ENCODE measurements around the gene SLC22A17.
"Not testable (repeated sequence)": the region's sequence is repeated elsewhere in the genome, so short reads cannot be mapped to it uniquely, and the experiment has no call there.

The SLC22A17 gene

GRCh38 chr14:23396126-23396525 lies 43.4 kb upstream of the SLC22A17 start:
- no peak overlapping the region for H3K27ac ChIP-seq (ENCODE audit: low read depth, low read length)
- no peaks in the 10 kb centered on the region for H3K79me2 ChIP-seq (ENCODE audit: control insufficient read depth, low read length)
- H3K36me3 ChIP-seq (ENCODE audit: control insufficient read depth, low read length): no peaks in the 10 kb centered on the region
- H3K9me3 ChIP-seq (ENCODE audit: control insufficient read depth, insufficient read depth, low read length): no peaks in the 10 kb centered on the region
- no peaks in the 10 kb centered on the region for H3K27me3 ChIP-seq (ENCODE audit: control insufficient read depth, low read length)
- H4K20me1 ChIP-seq (ENCODE audit: control insufficient read depth, insufficient read depth, low read depth, low read length): no peaks in the 10 kb centered on the region
- H3K4me2 ChIP-seq (ENCODE audit: low read length): no peak overlapping the region
- H3K4me1 ChIP-seq (ENCODE audit: control insufficient read depth, low read length): no peaks in the 10 kb centered on the region
- no peaks in the 10 kb centered on the region for H3K9me2 ChIP-seq (replicated peaks; ENCODE audit: control insufficient read depth, low read length)
- no peak for TF ChIP-seq CTCF (IDR thresholded peaks at IDR 0.05; ENCODE audit: low read depth, low read length, poor library complexity, severe bottlenecking)
- no peak for TF ChIP-seq EZH2phosphoT487 (IDR thresholded peaks at IDR 0.05; ENCODE audit: borderline replicate concordance, low read length)
- H3K4me3 ChIP-seq (ENCODE audit: low read length): no peak overlapping the region
- no peaks in the 10 kb centered on the region for H3F3A ChIP-seq (ENCODE audit: control insufficient read depth, insufficient read depth)

DNA sequence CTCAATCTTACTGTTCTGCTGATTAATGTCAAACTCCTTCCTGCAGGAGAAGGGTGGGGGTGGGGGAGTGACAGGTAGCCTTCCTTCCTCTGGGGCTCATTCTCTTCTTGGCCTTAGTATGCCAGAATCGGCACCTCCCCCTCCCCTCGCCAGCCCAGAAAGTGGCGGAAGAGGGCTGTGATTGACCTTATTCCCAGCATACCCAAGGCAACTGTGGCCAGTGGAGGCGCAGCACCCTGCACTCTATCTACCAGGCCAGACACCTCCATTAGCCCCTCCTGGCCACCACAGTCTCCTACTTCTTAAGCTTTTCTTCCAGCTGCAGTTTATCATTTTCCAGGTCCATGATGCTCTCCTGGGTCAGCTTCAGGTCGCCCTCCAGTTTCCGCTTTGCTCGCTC lies 39.9 kb upstream of the SLC22A17 start:
- Histone ChIP-seq H4K20me1 (ENCODE audit: control insufficient read depth, insufficient read depth, low read depth, low read length) (no peaks in the 10 kb centered on the region), H3K36me3 (ENCODE audit: control insufficient read depth, low read length) (no peaks in the 10 kb centered on the region), H3K27me3 (ENCODE audit: control insufficient read depth, low read length) (no peaks in the 10 kb centered on the region)

GRCh38 chr14:23389871-23390270 lies 37.2 kb upstream of the SLC22A17 start:
- not testable (repeated sequence) for H3K27ac ChIP-seq (ENCODE audit: low read depth, low read length); H3K4me3 ChIP-seq (ENCODE audit: low read length); H3K9me3 ChIP-seq (ENCODE audit: control insufficient read depth, insufficient read depth, low read length); H3K36me3 ChIP-seq (ENCODE audit: control insufficient read depth, low read length); H3K27me3 ChIP-seq (ENCODE audit: control insufficient read depth, low read length); H3K4me2 ChIP-seq (ENCODE audit: low read length); H3K4me1 ChIP-seq (ENCODE audit: control insufficient read depth, low read length); H4K20me1 ChIP-seq (ENCODE audit: control insufficient read depth, insufficient read depth, low read depth, low read length); H3F3A ChIP-seq (ENCODE audit: control insufficient read depth, insufficient read depth); H3K79me2 ChIP-seq (ENCODE audit: control insufficient read depth, low read length); H3K9me2 ChIP-seq (replicated peaks; ENCODE audit: control insufficient read depth, low read length)

More for the DNA sequence above, 39.9 kb upstream of the SLC22A17 start:
- no peaks in the 10 kb centered on the region for H3K79me2 ChIP-seq (ENCODE audit: control insufficient read depth, low read length)
- H3K4me1 ChIP-seq (ENCODE audit: control insufficient read depth, low read length): no peaks in the 10 kb centered on the region
- H3K9me2 ChIP-seq (replicated peaks; ENCODE audit: control insufficient read depth, low read length): no peaks in the 10 kb centered on the region
- H3K4me3 ChIP-seq (ENCODE audit: low read length): no peak overlapping the region
- no peak for TF ChIP-seq EZH2phosphoT487 (IDR thresholded peaks at IDR 0.05; ENCODE audit: borderline replicate concordance, low read length)
- H3K4me2 ChIP-seq (ENCODE audit: low read length): no peak overlapping the region
- no peaks in the 10 kb centered on the region for H3F3A ChIP-seq (ENCODE audit: control insufficient read depth, insufficient read depth)
- H3K27ac ChIP-seq (ENCODE audit: low read depth, low read length): no peak overlapping the region
- H3K9me3 ChIP-seq (ENCODE audit: control insufficient read depth, insufficient read depth, low read length): no peaks in the 10 kb centered on the region

DNA sequence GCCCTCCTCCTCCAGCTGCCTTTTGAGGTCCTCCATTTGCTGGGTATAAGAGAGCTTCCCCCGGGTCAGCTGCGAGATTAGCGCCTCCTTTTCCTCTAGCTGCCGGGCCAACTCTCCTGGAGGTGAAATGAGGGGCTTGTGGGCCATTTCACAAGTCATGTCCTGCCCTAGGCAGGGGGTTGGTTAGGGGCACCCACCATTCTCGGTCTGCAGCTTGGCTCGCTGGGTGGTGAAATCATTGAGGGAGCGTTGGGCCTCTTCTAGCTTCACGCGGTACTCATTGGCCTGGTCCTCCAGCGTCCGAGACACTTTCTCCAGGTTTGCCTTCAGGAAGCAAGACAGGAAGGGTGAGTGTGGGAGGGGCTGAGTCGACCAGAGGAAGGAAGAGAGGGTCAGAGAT lies 36.7 kb upstream of the SLC22A17 start:
- no peak overlapping the region for H3K4me3 ChIP-seq (ENCODE audit: low read length)

More for the DNA sequence above, 36.7 kb upstream of the SLC22A17 start:
- Histone ChIP-seq H3K9me3 (ENCODE audit: control insufficient read depth, insufficient read depth, low read length) (no peaks in the 10 kb centered on the region), H3K4me1 (ENCODE audit: control insufficient read depth, low read length) (no peaks in the 10 kb centered on the region), H3K27me3 (ENCODE audit: control insufficient read depth, low read length) (no peaks in the 10 kb centered on the region), H3K36me3 (ENCODE audit: control insufficient read depth, low read length) (no peaks in the 10 kb centered on the region), H4K20me1 (ENCODE audit: control insufficient read depth, insufficient read depth, low read depth, low read length) (no peaks in the 10 kb centered on the region), H3K9me2 (replicated peaks; ENCODE audit: control insufficient read depth, low read length) (no peaks in the 10 kb centered on the region), H3F3A (ENCODE audit: control insufficient read depth, insufficient read depth) (no peaks in the 10 kb centered on the region), H3K79me2 (ENCODE audit: control insufficient read depth, low read length) (no peaks in the 10 kb centered on the region), H3K4me2 (ENCODE audit: low read length) (no peak overlapping the region), H3K27ac (ENCODE audit: low read depth, low read length) (no peak overlapping the region)
- TF ChIP-seq CTCF (IDR thresholded peaks at IDR 0.05; ENCODE audit: low read depth, low read length, poor library complexity, severe bottlenecking): no peak
- TF ChIP-seq EZH2phosphoT487 (IDR thresholded peaks at IDR 0.05; ENCODE audit: borderline replicate concordance, low read length): no peak
